NCI-H2107 treated with DMSO at 0.1 percent for 48 hours (cell line): ENCODE data around the gene VDR.

ENCODE experiments used
- DNase-seq: peaks from one replicate; lab custom pipeline; 2025; ENCODE audit not compliant: unreplicated experiment; lab: John Stamatoyannopoulos, UW

Gene VDR

GRCh38 chr12:47904713-47905709 is at the start of gene VDR:
Gene VDR, minus strand, starts transcription at chr12:47904994. Its CDS starts 25,881 bp downstream, at chr12:47879113.
- DNase-seq: peak; percentile 74

DNA sequence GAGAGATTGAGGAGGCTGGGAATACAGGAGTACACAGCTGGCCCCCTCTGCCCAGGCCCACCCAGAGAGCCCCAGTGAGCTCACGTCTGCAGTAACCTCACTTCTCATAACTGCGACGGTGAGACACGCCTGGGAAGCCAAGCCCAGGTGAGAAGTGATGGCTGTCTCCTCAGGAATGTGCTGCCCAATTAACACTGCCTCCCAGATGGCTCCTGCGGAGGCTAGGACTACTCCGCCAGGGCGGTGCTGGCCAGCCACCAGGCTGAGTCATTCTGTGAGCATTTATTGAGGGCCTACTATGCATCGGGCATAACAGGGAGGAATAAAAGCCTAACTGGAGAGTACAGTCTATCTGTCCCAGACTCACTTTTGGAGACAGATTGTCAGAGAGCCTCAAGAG is 49.3 kb upstream of the VDR start:
- no peak for DNase-seq

GRCh38 chr12:47950856-47951468 is 46.2 kb upstream of the VDR start:
- DNase-seq: no peak

GRCh38 chr12:47949441-47950341 is 44.9 kb upstream of the VDR start:
- peak; percentile 64 for DNase-seq

GRCh38 chr12:47947341-47947740 is 42.5 kb upstream of the VDR start:
- DNase-seq: no peak

- DNase-seq: no peak
Measured at GRCh38 chr12:47946413-47947323, 41.9 kb upstream of the VDR start.

DNA sequence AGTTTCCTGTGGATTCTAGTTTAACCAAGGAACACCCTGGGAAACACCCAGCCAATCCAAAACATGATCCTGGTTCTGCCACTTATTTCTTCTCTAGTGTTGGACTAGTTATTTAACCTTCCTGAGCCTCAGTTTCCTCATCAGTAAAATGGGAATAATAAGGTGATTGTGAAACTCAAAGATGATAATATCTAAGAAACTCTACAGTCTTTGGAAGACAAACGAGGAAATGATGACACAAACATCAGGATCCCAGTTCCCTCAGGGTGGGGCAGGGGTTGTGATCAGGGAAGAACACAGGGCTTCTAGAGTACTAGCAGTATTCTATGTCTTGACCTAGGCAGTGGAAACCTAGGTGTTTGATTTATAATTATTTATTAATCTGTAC is 40.5 kb upstream of the VDR start:
- no peak for DNase-seq

DNA sequence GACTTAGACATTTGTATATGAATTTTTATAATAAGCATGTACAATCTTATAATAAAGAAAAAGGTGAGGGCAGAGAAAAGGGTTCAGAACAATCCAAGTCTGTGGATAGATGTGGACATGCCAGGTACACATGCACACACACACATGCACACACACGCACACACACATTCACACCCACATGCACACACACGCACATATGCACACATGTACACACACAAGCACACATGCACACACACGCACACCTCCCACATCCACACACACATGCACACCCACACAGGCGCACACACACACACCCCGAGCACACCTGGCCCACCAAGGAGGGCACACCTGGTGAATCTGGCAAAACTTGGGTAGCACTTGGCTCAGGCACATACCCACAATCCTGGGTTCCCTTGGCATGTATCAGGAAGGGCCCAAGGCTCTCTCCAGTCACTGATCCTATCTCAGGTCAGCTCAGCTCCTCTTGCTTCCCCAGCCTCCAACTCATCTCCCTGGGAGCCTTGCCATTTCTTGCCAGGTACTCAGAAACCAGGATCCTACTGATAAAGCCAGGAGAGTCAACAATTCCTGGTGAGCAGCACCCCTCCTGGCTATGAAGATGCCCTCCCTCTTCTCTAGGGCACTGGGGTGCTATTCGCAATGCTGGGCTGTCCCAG is 40.0 kb upstream of the VDR start:
- no peak for DNase-seq

GRCh38 chr12:47943623-47944340 is 39.0 kb upstream of the VDR start:
- no peak for DNase-seq

- DNase-seq: no peak
Measured at GRCh38 chr12:47942614-47943225, 37.9 kb upstream of the VDR start.

- DNase-seq: no peak
Measured at GRCh38 chr12:47941871-47942613, 37.2 kb upstream of the VDR start.

GRCh38 chr12:47941475-47941780 is 36.6 kb upstream of the VDR start:
- DNase-seq: no peak

GRCh38 chr12:47940773-47941474 is 36.1 kb upstream of the VDR start:
- DNase-seq: no peak

DNA sequence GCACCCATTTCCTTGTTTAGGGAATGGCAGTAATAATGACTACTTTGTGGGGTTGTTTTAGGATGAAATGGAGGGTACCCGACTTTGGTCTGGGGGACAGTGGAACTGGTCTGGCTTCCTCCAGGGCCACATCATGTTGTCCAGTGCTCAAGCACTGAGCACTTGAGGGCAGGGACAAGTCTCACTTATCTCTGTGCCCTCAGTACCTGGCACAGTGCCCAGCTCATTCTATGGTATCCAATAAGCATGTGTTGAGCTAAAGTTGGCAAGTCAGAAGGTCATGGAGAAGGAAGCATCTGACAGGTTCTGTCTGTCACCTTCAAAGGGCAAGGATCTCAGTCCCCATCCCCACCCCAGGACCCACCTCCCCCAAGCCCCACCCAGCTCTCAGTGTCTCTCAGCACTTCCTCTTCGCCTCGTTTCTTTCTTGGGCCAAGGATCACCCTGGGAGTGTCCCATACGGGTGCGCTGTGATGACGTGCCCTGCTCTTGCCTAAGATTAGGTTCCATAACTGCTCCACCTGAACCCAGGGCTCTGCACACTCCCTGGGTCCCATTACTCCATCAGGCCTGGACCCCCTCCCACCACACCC is 34.3 kb upstream of the VDR start:
- DNase-seq: no peak

GRCh38 chr12:47938594-47938993 is 33.8 kb upstream of the VDR start:
- DNase-seq: no peak

- DNase-seq: no peak
Measured at GRCh38 chr12:47938093-47938492, 33.3 kb upstream of the VDR start.

- DNase-seq: no peak
Measured at GRCh38 chr12:47935184-47935583, 30.4 kb upstream of the VDR start.
